Ishikawa (cell line): ENCODE results near the gene PELI2.

Source experiments
- CEBPB ChIP-seq: IDR thresholded peaks from 2 replicates; pipeline ENCODE4 v1.6.1; 2012
- CREB1 ChIP-seq: IDR thresholded peaks from 2 replicates; pipeline ENCODE4 v1.6.1; 2012; ENCODE audit warnings: low read depth
- EGR1 ChIP-seq: IDR thresholded peaks from 2 replicates; pipeline ENCODE4 v1.6.1; 2012
- EP300 ChIP-seq: IDR thresholded peaks from 2 replicates; pipeline ENCODE4 v1.6.1; 2012; ENCODE audit warnings: borderline replicate concordance
- FOXM1 ChIP-seq: IDR thresholded peaks from 2 replicates; pipeline ENCODE4 v1.6.1; 2012; ENCODE audit warnings: low read depth, borderline replicate concordance
- NFIC ChIP-seq: IDR thresholded peaks from 2 replicates; pipeline ENCODE4 v1.6.1; 2012
- RAD21 ChIP-seq: IDR thresholded peaks from 2 replicates; pipeline ENCODE4 v1.6.1; 2012; ENCODE audit warnings: low read depth
- TAF1 ChIP-seq: IDR thresholded peaks from 2 replicates; pipeline ENCODE4 v1.6.1; 2012; ENCODE audit warnings: low read depth, mild to moderate bottlenecking
- TCF12 ChIP-seq: IDR thresholded peaks from 2 replicates; pipeline ENCODE4 v1.6.1; 2012; ENCODE audit warnings: low read depth
- TEAD4 ChIP-seq: IDR thresholded peaks from 2 replicates; pipeline ENCODE4 v1.6.1; 2012
- YY1 ChIP-seq: IDR thresholded peaks from 2 replicates; pipeline ENCODE4 v1.6.1; 2012; ENCODE audit warnings: low read depth
- ZBTB7A ChIP-seq: IDR thresholded peaks from 2 replicates; pipeline ENCODE4 v1.6.1; 2012; ENCODE audit warnings: low read depth
- TF ChIP-seq, protein P1 (sequence below): IDR thresholded peaks from 2 replicates; pipeline ENCODE4 v1.6.1; 2012
- TF ChIP-seq, protein P2 (sequence below): IDR thresholded peaks from 2 replicates; pipeline ENCODE4 v1.6.1; 2012; ENCODE audit warnings: low read depth, mild to moderate bottlenecking
- TF ChIP-seq, protein P3 (sequence below): IDR thresholded peaks from 2 replicates; pipeline ENCODE4 v1.6.1; 2012

PELI2 gene, protein sequence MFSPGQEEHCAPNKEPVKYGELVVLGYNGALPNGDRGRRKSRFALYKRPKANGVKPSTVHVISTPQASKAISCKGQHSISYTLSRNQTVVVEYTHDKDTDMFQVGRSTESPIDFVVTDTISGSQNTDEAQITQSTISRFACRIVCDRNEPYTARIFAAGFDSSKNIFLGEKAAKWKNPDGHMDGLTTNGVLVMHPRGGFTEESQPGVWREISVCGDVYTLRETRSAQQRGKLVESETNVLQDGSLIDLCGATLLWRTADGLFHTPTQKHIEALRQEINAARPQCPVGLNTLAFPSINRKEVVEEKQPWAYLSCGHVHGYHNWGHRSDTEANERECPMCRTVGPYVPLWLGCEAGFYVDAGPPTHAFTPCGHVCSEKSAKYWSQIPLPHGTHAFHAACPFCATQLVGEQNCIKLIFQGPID

DNA sequence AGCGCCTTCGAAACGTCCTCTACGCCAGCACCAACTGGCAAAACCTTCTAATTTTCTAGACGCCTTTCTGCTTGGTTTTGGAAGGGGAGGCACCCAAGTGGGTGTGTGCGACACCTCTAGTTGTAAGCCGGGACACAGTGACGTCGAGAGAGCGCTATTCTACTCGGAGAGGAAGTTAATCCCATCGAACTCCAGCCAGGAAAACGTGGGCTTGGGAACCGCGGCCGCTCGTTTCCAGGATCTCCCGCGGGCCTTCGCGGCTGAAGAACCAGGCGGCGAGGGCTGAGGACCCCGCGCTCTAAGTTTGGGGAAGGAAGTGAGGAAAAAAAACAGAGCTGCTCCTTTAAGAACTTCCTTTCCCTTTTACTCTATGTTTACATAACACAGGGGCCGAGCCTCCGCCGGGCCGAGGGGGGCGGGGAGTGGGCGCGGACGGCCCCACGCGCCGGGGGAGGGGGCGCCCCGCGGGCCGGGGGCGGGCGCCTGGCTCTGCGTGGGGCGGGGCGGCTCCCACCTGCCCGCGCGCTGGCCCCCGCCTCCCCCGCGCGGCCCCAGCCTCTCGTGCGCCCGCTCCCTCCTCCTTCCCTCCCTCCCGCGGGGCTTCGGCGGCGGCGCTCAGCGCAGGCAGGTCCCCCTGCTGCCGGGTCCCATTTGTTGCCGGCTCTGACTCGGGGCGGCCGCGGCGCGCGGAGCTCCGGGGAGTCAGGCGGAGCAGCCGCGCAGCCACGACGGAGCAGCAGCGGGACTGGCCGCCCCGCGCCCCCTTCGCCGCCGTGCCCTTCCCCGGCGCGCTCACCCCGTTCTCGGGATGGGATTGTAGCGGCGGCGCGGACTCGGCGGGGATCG is at the start of gene PELI2:
Gene PELI2, plus strand, starts transcription at position 647 of the 846 bp plus-strand sequence. CDS start 250 bp downstream, outside the sequence.
- no peak for TF ChIP-seq FOXM1
- TF ChIP-seq ZBTB7A: no peak
- peak; percentile 53; the same call in 1 of the 2 replicates for TF ChIP-seq EGR1
- peak; percentile 18; the same call in 1 of the 2 replicates for TF ChIP-seq NFIC
- no peak for TF ChIP-seq EP300
- TF ChIP-seq, protein P1, sequence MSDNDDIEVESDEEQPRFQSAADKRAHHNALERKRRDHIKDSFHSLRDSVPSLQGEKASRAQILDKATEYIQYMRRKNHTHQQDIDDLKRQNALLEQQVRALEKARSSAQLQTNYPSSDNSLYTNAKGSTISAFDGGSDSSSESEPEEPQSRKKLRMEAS: peak; percentile 60
- TF ChIP-seq CEBPB: no peak
- no peak for TF ChIP-seq RAD21
- TF ChIP-seq TCF12: no peak; the same call in 1 of the 2 replicates

DNA sequence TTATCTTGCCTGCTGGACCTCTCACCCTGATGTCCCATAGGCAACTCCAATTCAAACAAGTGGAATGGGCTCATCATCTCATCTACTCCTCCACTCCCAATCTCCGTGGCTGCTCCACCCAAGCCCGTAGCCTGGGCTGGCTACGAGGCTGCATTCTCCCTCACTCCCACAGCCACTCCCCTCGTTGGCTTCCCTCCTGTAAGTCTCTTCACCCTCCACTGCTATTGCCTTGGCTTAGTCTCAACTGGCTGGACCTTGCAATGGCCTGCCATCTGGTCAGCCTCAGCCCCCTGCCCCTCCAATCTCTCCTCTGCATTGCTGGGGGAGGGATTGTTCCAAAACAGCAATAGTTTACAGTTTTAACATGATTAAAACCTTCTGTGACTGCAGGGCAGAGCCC is 44.4 kb upstream of the PELI2 start:
- TF ChIP-seq FOXM1 (no peak), CREB1 (no peak), NFIC (no peak), RAD21 (no peak), EGR1 (no peak), YY1 (no peak), TEAD4 (no peak), TCF12 (no peak), TAF1 (no peak), ZBTB7A (no peak)
- TF ChIP-seq, protein P2, sequence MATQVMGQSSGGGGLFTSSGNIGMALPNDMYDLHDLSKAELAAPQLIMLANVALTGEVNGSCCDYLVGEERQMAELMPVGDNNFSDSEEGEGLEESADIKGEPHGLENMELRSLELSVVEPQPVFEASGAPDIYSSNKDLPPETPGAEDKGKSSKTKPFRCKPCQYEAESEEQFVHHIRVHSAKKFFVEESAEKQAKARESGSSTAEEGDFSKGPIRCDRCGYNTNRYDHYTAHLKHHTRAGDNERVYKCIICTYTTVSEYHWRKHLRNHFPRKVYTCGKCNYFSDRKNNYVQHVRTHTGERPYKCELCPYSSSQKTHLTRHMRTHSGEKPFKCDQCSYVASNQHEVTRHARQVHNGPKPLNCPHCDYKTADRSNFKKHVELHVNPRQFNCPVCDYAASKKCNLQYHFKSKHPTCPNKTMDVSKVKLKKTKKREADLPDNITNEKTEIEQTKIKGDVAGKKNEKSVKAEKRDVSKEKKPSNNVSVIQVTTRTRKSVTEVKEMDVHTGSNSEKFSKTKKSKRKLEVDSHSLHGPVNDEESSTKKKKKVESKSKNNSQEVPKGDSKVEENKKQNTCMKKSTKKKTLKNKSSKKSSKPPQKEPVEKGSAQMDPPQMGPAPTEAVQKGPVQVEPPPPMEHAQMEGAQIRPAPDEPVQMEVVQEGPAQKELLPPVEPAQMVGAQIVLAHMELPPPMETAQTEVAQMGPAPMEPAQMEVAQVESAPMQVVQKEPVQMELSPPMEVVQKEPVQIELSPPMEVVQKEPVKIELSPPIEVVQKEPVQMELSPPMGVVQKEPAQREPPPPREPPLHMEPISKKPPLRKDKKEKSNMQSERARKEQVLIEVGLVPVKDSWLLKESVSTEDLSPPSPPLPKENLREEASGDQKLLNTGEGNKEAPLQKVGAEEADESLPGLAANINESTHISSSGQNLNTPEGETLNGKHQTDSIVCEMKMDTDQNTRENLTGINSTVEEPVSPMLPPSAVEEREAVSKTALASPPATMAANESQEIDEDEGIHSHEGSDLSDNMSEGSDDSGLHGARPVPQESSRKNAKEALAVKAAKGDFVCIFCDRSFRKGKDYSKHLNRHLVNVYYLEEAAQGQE: no peak
- TF ChIP-seq, protein P3, sequence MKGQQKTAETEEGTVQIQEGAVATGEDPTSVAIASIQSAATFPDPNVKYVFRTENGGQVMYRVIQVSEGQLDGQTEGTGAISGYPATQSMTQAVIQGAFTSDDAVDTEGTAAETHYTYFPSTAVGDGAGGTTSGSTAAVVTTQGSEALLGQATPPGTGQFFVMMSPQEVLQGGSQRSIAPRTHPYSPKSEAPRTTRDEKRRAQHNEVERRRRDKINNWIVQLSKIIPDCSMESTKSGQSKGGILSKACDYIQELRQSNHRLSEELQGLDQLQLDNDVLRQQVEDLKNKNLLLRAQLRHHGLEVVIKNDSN: no peak

DNA sequence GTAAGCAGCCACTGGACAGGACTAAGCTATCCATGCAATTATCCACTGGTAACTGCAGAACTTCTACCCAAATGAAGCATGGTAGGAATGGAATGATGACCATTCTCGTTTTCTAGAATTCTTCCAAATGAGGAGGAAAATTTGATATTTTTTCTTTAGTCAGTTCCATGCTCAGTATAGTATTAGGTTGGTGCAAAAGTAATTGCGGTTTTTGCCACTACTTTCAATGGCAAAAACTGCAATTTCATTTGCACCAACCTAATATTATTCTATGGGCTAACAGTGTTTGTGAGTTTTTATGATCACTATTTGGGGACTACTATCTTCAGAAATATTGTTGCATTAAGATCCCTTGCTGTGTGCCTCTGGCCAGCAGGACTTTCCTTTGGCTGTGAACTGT is 42.9 kb upstream of the PELI2 start:
- TF ChIP-seq FOXM1 (no peak), CREB1 (no peak), CEBPB (no peak), ZBTB7A (no peak), TEAD4 (no peak), YY1 (no peak), EGR1 (no peak), NFIC (no peak), RAD21 (no peak), TAF1 (no peak), EP300 (no peak), TCF12 (no peak)
- TF ChIP-seq, protein P1: no peak
- TF ChIP-seq, protein P3: no peak
- TF ChIP-seq, protein P2: no peak

DNA sequence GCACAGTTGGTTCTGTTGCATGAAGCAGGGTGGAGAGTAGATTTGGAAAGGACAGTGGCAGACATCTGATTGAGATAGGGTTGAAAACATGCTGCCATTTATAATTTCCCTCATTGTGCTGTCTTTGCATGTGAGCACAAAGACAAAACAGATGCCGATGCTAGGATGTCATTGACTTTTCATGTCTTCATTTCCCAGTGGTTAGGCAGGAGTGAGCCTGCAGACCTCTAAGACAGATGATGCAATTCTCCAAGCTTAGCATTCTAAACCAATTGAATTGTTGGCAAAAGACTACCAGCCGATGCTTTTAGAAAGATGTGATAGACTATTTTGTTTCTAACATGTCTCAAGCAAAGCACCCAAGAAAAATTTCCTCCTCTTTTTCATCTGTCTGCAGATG is 37.1 kb upstream of the PELI2 start:
- TF ChIP-seq YY1 (no peak), TAF1 (no peak), EGR1 (no peak), EP300 (no peak), CREB1 (no peak), RAD21 (no peak), CEBPB (no peak), ZBTB7A (no peak), NFIC (no peak), TEAD4 (no peak), TCF12 (no peak), FOXM1 (no peak)
- TF ChIP-seq, protein P3: no peak
- TF ChIP-seq, protein P1: no peak
- TF ChIP-seq, protein P2: no peak
